Activated T-helper 9 cell treated with anti-CD3 and anti-CD28 coated beads, Interleukin-2, amount 50 U/mL, for 16 hours (primary cell): Measurements from ENCODE around the gene IPO13.
A peak's percentile ranks its signal among the peaks of the same experiment; 100 is the strongest.

Source experiments
- DNase-seq: peaks from one replicate; pipeline ENCODE4 v3.0.0-alpha.2; 2020; ENCODE audit warnings: low read depth

The IPO13 gene

GRCh38 chr1:43991200-43991475, 44.4 kb downstream of the IPO13 start:
- DNase-seq = no peak

GRCh38 chr1:43991476-43992231, 44.9 kb downstream of the IPO13 start, which contains the start of gene CCDC24:
TSS of gene CCDC24 (plus strand) at chr1:43991599. CDS start at chr1:43991879, 280 bp downstream.
- DNase-seq = peak; percentile 62

- no peak for DNase-seq
Observed at GRCh38 chr1:43992232-43992995, 45.7 kb downstream of the IPO13 start.

DNA sequence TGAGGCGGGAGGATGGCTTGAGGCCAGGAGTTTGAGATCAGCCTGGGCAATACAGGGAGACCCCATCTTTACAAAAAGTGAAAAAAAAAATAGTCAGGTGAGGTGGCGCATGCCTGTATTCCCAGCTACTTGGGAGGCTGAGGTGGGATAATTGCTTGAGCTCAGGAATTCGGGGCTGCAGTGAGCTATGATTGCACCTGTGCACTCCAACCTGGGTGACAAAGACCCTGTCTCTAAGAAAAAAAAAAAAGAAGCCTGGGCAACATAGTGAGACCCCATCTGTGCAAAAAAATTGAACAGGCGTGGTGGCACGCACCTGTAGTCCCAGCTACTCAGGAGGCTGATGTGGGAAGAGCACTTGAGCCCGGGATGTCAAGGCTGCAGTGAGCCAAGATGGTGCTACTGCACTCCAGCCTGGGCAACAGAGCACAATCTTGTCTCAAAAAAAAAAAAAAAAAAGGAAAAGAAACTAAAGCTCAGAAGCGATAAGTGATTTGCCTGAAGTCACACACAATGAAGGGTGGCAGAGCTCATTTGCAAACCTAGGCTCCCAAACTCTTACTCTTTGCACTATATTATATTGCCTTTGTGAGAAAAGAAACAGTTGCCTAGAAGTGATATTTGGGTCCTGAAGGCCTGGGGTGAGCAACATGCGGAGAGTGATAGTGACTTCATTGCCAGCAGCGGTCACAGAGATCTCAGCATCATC, 46.6 kb downstream of the IPO13 start:
- no peak for DNase-seq

- no peak for DNase-seq
Observed at GRCh38 chr1:43994071-43994470, 47.3 kb downstream of the IPO13 start.

GRCh38 chr1:43994794-43995790, 48.3 kb downstream of the IPO13 start:
- DNase-seq = no peak

- DNase-seq = no peak
Observed at GRCh38 chr1:43995984-43996732, 49.4 kb downstream of the IPO13 start.

DNA sequence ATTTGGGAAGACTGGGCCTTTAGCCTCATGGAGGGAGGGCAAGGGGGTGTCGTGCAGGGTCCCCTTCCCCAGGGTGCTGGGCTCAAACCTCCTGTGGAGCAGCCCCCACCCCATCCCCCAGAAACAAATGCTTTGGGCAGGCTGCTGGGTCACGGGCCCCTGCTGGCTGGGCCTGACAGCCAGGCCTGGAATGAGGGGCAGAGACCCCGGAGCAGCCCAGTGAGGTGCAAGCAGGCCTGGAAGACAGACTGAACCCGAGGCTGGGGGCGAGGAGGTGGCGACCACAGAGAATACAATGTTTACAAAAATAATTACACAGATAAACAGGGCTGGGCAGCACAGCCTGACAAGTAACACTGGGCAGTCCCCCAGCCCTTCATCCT, 50.0 kb downstream of the IPO13 start:
- DNase-seq = no peak

- no peak for DNase-seq
Observed at GRCh38 chr1:43997295-43997999, 50.7 kb downstream of the IPO13 start.

- no peak for DNase-seq
Observed at GRCh38 chr1:43998000-43998378, 51.2 kb downstream of the IPO13 start.

DNA sequence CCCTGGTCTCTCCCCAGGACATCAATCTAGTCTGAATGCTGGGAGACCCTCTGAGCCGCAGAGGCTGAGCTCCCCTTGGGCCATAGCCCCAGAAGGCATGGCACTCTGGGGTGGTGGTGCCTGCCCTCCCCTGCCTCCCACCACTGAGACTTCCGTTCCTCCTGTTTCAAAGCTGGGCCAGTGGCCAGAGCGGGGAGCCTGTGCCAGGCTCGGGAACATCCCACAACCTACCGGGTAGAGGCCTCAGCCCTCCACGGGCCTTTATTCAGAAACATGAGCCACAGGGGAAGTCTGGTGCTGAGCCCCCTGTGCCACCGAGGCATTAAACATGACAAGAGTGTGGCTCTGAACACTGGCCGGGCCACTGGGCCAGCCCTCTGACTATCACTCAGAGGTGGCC, 52.7 kb downstream of the IPO13 start:
- no peak for DNase-seq

- DNase-seq = no peak
Observed at GRCh38 chr1:44000122-44000665, 53.4 kb downstream of the IPO13 start.

DNA sequence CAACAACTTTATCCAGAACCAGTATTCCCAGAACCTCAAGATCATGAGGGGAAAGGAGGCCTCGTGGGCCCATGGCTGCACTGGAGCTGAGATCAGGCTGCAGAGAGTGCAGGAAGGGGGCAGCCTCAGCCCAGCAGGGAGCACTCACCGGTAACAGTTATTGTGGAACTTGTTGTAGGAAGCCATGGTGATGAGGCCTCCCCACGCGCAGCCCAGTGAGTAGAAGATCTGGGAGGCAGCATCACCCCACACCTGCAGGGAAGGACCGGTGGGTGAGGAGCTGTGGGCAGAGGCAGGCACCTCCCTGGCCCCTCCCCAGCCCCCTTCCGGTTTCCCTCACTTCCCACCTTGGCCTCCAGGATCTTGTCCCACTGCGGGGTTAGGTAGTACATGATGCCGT, 55.4 kb downstream of the IPO13 start:
- DNase-seq = no peak

- DNase-seq = no peak
Observed at GRCh38 chr1:44002606-44003157, 55.9 kb downstream of the IPO13 start.

DNA sequence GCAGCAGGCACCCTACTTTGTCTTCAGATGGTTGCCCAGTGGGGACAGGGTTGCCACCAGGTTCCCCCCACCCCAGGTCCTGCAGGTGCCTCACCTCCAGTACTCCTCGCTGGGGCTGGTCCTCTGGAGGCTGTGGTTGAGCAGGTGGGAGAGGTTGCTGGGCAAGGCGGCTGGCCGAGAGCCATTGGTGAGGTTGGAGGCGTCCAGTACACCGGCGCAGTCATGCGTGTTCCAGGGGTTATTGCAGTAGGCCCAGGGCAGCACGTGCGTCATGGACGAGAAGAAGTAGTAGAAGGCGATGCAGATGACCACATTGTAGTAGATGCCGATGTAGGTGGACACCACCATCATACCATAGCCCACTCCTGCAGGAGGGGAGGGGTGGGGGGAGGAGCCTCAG, 61.5 kb downstream of the IPO13 start:
- no peak for DNase-seq

- DNase-seq = no peak
Observed at GRCh38 chr1:44010935-44011471, 64.3 kb downstream of the IPO13 start.

- DNase-seq = no peak
Observed at GRCh38 chr1:44012404-44012803, 65.7 kb downstream of the IPO13 start.

DNA sequence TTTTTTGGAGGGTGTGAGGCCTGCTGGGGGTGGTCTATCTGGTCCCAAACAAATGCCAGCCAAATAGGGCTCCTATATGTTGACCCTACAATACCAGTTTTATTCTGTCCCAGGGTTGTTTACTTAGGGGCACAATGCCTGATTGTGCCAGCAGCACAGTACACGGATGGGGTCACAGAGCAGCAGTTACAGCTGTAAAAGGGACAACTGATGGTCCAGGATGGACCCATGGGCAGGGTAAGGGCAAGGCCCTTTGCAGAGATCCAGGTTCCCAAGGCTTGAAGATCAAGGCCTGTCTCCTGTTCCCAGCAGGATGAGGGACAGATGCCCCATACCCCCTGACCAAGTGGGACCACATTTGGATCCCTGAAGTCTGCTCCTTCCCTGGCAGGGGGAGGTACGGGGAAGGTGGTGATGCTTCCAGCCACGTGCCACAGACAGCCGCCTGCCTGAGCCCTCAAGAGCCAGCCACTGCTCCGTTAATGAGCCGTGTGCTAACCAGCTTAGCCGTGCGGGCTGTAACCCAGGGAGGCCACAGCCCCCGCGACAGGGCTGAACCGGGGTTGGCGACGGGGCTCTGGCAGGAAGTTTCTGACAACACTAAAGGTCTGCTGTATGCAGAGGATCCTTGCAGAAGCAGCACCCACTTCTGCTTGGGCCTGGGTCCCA, 66.3 kb downstream of the IPO13 start:
- no peak for DNase-seq

DNA sequence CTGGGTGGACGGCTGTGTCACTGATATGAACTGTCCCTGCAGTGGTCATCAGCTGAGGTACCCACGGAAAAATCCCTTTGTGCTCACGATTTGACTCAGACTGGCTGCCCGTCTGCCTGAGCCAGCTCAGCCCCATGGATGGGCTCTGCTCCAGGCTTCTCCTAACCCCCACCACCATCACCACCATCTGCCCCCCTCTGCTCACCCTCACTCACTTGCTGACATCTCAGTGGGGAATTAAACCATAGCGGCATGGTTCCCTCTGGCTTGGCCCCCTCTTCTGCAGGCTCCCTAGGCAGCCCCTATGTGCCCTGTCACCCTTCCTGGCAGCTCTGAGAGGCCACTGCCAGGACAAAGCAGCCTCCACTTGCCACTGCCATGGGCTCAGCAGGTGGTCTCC, 67.2 kb downstream of the IPO13 start:
- DNase-seq = no peak
